ENCODE results near the gene ALDH1L2.

Gene ALDH1L2

GRCh38 chr12:105083551-105084105 lies 630 bp downstream of the ALDH1L2 start:
- no peak for DNase-seq (ENCODE audit: low read depth in 2 of 2)

- DNase-seq (ENCODE audit: low read depth in 2 of 2): no peak
Measured at GRCh38 chr12:105083031-105083430, 1.2 kb downstream of the ALDH1L2 start.

- no peak for DNase-seq (ENCODE audit: low read depth in 2 of 2)
Measured at GRCh38 chr12:105078712-105079570, 5.3 kb downstream of the ALDH1L2 start.

- DNase-seq (ENCODE audit: low read depth in 2 of 2): no peak
Measured at GRCh38 chr12:105077435-105077834, 6.8 kb downstream of the ALDH1L2 start.

GRCh38 chr12:105076913-105077312 lies 7.3 kb downstream of the ALDH1L2 start:
- DNase-seq (ENCODE audit: low read depth in 2 of 2): no peak

GRCh38 chr12:105076098-105076497 lies 8.2 kb downstream of the ALDH1L2 start:
- DNase-seq (ENCODE audit: low read depth in 2 of 2): no peak

- no peak for DNase-seq (ENCODE audit: low read depth in 2 of 2)
Measured at GRCh38 chr12:105072888-105073488, 11.3 kb downstream of the ALDH1L2 start.

- DNase-seq (ENCODE audit: low read depth in 2 of 2): no peak
Measured at GRCh38 chr12:105071981-105072380, 12.3 kb downstream of the ALDH1L2 start.

- no peak for DNase-seq (ENCODE audit: low read depth in 2 of 2)
Measured at GRCh38 chr12:105069936-105070702, 14.1 kb downstream of the ALDH1L2 start.

GRCh38 chr12:105067511-105068031 lies 16.7 kb downstream of the ALDH1L2 start:
- DNase-seq (ENCODE audit: low read depth in 2 of 2): no peak

- DNase-seq (ENCODE audit: low read depth in 2 of 2): no peak
Measured at GRCh38 chr12:105064564-105065178, 19.6 kb downstream of the ALDH1L2 start.

GRCh38 chr12:105060715-105061378 lies 23.4 kb downstream of the ALDH1L2 start:
- DNase-seq (ENCODE audit: low read depth in 2 of 2): no peak

GRCh38 chr12:105057174-105057573 lies 27.1 kb downstream of the ALDH1L2 start:
- no peak for DNase-seq (ENCODE audit: low read depth in 2 of 2)

- peak; percentile 32 to 53 for DNase-seq (ENCODE audit: low read depth in 2 of 2)
Measured at GRCh38 chr12:105053116-105053572, 31.1 kb downstream of the ALDH1L2 start.

GRCh38 chr12:105051981-105052380 lies 32.3 kb downstream of the ALDH1L2 start:
- DNase-seq (ENCODE audit: low read depth in 2 of 2): no peak

- DNase-seq (ENCODE audit: low read depth in 2 of 2): no peak
Measured at GRCh38 chr12:105048315-105048714, 35.9 kb downstream of the ALDH1L2 start.

- DNase-seq (ENCODE audit: low read depth in 2 of 2): no peak
Measured at GRCh38 chr12:105047308-105047707, 37.0 kb downstream of the ALDH1L2 start.

GRCh38 chr12:105041186-105041585 lies 43.1 kb downstream of the ALDH1L2 start:
- DNase-seq (ENCODE audit: low read depth in 2 of 2): no peak

GRCh38 chr12:105040476-105040875 lies 43.8 kb downstream of the ALDH1L2 start:
- no peak for DNase-seq (ENCODE audit: low read depth in 2 of 2)

- DNase-seq (ENCODE audit: low read depth in 2 of 2): no peak
Measured at GRCh38 chr12:105036937-105037649, 47.2 kb downstream of the ALDH1L2 start.
